Measurements from ENCODE around the gene RANBP2. TPM values are rescaled to one million over a fixed set of nuclear protein-coding genes. Genes with fewer than 3 reads are reported as not detected.

The RANBP2 gene
- total and polyA plus RNA-seq, 4 donors = 23.7 to 104 (median 52.9) TPM

GRCh38 chr2:108806371-108807113, 87.3 kb downstream of the RANBP2 start:
- 90% methylated on average over 4 of the region's 6 CpGs for WGBS (ENCODE audit: insufficient coverage)
- Histone ChIP-seq H3K4me1 (ENCODE audit: control insufficient read depth, insufficient read depth, low read length) (no peaks in the 10 kb centered on the region), H3K36me3 (ENCODE audit: control insufficient read depth, insufficient read depth, low read length) (peaks cover 8% of the 10 kb centered on the region), H3K4me3 (ENCODE audit: low read depth, low read length) (no peak overlapping the region), H3K9me3 (ENCODE audit: control insufficient read depth, insufficient read depth, low read length) (peaks cover 3% of the 10 kb centered on the region), H3K27ac (ENCODE audit: low read depth, low read length) (no peak overlapping the region), H3K27me3 (ENCODE audit: control insufficient read depth, insufficient read depth, low read length) (no peaks in the 10 kb centered on the region)
- DNase-seq (ENCODE audit: low read depth in 4 of 6, low spot score in 6 of 6) = peak in 2 of 6 donors; percentile 6

DNA sequence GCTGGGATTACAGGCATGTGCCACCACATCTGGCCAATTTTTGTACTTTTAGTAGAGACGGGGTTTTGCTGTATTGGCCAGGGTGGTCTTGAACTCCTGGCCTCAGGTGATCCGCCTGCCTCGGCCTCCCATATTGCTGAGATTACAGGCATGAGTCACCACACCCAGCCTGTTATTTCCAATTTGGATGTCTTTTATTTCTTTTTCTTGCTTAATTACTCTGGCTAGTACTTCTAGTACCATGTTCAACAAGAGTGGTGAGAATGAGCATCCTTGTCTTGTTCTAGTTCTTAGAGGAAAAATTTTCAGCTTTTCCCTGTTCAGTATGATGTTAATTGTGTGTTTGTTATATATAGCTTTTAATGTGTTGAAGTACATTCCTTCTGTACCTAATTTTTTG, 90.7 kb downstream of the RANBP2 start:
- Histone ChIP-seq H3K27ac (ENCODE audit: low read depth, low read length) (no peak overlapping the region), H3K9me3 (ENCODE audit: control insufficient read depth, insufficient read depth, low read length) (peaks cover 3% of the 10 kb centered on the region), H3K36me3 (ENCODE audit: control insufficient read depth, insufficient read depth, low read length) (peaks cover 7% of the 10 kb centered on the region), H3K4me1 (ENCODE audit: control insufficient read depth, insufficient read depth, low read length) (no peaks in the 10 kb centered on the region), H3K27me3 (ENCODE audit: control insufficient read depth, insufficient read depth, low read length) (no peaks in the 10 kb centered on the region), H3K4me3 (ENCODE audit: low read depth, low read length) (no peak overlapping the region)
- WGBS (ENCODE audit: insufficient coverage) = 100% methylated on average over 1 of the region's 3 CpGs
- DNase-seq (ENCODE audit: low read depth in 4 of 6, low spot score in 6 of 6) = no peak

GRCh38 chr2:108810993-108811957, 92.0 kb downstream of the RANBP2 start:
- Histone ChIP-seq H3K36me3 (ENCODE audit: control insufficient read depth, insufficient read depth, low read length) (peaks cover 7% of the 10 kb centered on the region), H3K9me3 (ENCODE audit: control insufficient read depth, insufficient read depth, low read length) (peaks cover 3% of the 10 kb centered on the region), H3K4me3 (ENCODE audit: low read depth, low read length) (no peak overlapping the region), H3K27ac (ENCODE audit: low read depth, low read length) (no peak overlapping the region), H3K27me3 (ENCODE audit: control insufficient read depth, insufficient read depth, low read length) (no peaks in the 10 kb centered on the region), H3K4me1 (ENCODE audit: control insufficient read depth, insufficient read depth, low read length) (no peaks in the 10 kb centered on the region)
- no peak for DNase-seq (ENCODE audit: low read depth in 4 of 6, low spot score in 6 of 6)
- no CpG with 5 or more reads among the region's 4 CpGs for WGBS (ENCODE audit: insufficient coverage)

GRCh38 chr2:108813732-108814131, 94.5 kb downstream of the RANBP2 start:
- Histone ChIP-seq H3K27me3 (ENCODE audit: control insufficient read depth, insufficient read depth, low read length) (no peaks in the 10 kb centered on the region), H3K4me1 (ENCODE audit: control insufficient read depth, insufficient read depth, low read length) (no peaks in the 10 kb centered on the region), H3K9me3 (ENCODE audit: control insufficient read depth, insufficient read depth, low read length) (peaks cover 3% of the 10 kb centered on the region), H3K36me3 (ENCODE audit: control insufficient read depth, insufficient read depth, low read length) (peaks cover 23% of the 10 kb centered on the region), H3K4me3 (ENCODE audit: low read depth, low read length) (no peak overlapping the region), H3K27ac (ENCODE audit: low read depth, low read length) (no peak overlapping the region)
- no peak for DNase-seq (ENCODE audit: low read depth in 4 of 6, low spot score in 6 of 6)
- no CpG with 5 or more reads among the region's 1 CpG for WGBS (ENCODE audit: insufficient coverage)

DNA sequence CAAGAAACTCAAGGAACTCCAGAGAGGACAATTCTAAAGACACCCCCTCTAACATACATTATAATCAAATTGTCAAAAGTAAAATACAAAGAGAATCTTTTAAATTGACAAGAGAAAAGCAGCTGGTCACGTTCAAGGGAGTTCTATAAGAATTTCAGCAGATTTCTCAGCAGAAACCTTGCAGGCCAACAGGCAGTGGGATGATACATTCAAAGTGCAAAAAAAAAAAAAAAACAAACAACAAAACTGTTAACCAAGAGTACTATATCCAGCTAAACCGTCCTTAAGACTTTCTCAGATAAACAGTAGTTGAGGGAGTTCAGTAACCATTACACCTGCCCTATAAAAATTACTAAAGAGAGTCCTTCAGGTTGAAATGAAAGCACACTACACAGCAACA, 101.2 kb downstream of the RANBP2 start:
- DNase-seq (ENCODE audit: low read depth in 4 of 6, low spot score in 6 of 6) = no peak
- peaks cover 1% of the 10 kb centered on the region for H3K9me3 ChIP-seq (ENCODE audit: control insufficient read depth, insufficient read depth, low read length)
- H3K36me3 ChIP-seq (ENCODE audit: control insufficient read depth, insufficient read depth, low read length) = peaks cover 22% of the 10 kb centered on the region
- H3K27ac ChIP-seq (ENCODE audit: low read depth, low read length) = no peak overlapping the region
- no peaks in the 10 kb centered on the region for H3K4me1 ChIP-seq (ENCODE audit: control insufficient read depth, insufficient read depth, low read length)
- H3K4me3 ChIP-seq (ENCODE audit: low read depth, low read length) = no peak overlapping the region
- no peaks in the 10 kb centered on the region for H3K27me3 ChIP-seq (ENCODE audit: control insufficient read depth, insufficient read depth, low read length)
- no CpG with 5 or more reads among the region's 2 CpGs for WGBS (ENCODE audit: insufficient coverage)

DNA sequence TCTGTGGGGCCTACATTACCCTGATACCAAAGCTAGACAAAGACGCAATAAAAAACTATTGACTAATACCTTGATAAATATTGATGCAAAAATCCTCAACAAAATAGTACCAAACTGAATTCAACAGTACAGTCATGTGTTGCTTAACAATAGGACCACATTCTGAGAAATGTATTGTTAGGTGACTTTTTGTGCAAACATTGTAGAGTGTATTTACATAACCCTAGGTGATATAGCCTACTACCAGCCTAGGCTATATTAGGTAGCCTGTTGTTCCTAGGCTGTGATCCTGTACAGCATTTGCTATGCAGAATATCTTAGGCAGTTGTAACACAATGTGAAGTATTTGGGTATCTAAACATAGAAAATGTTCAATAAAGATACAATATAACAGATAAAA, 104.0 kb downstream of the RANBP2 start:
- Histone ChIP-seq H3K4me3 (ENCODE audit: low read depth, low read length) (no peak overlapping the region), H3K36me3 (ENCODE audit: control insufficient read depth, insufficient read depth, low read length) (peaks cover 2% of the 10 kb centered on the region), H3K4me1 (ENCODE audit: control insufficient read depth, insufficient read depth, low read length) (no peaks in the 10 kb centered on the region), H3K27ac (ENCODE audit: low read depth, low read length) (no peak overlapping the region), H3K27me3 (ENCODE audit: control insufficient read depth, insufficient read depth, low read length) (no peaks in the 10 kb centered on the region), H3K9me3 (ENCODE audit: control insufficient read depth, insufficient read depth, low read length) (peaks cover 1% of the 10 kb centered on the region)
- no CpG with 5 or more reads among the region's 1 CpG for WGBS (ENCODE audit: insufficient coverage)
- no peak for DNase-seq (ENCODE audit: low read depth in 4 of 6, low spot score in 6 of 6)

DNA sequence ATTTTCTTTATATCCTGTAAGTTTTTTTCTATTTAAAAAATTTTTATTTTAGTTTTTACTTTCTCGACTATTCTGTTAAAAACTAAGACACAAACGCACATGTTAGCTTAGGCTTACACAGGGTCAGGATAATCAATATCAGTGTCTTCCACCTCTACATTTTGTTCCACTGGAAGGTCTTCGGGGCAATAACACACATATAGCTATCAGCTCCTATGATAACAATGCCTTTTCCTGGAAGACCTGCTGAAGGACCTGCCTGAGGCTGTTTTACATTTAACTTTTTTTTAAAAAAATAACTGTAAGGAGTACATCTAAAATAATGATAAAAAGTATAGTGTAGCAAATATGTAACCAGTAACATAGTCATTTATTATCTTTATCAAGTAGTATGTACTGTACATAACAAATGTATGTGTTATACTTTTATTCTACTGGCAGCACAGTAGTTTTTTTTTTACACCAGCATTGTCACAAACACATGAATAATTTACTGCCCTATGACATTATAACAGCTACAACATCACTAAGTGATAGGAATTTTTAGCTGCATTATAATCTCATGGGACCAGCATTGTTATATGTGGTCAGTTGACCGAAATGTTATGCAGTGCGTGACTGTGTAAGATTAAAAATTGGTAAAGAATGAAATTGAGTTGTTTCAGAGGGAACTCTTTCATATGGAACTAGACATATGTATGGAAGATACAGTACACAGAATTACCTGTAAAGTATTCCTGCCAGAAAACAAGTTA, 105.2 kb downstream of the RANBP2 start:
- WGBS (ENCODE audit: insufficient coverage) = 93% methylated on average over 3 of the region's 5 CpGs
- Histone ChIP-seq H3K4me3 (ENCODE audit: low read depth, low read length) (no peak overlapping the region), H3K27ac (ENCODE audit: low read depth, low read length) (no peak overlapping the region), H3K9me3 (ENCODE audit: control insufficient read depth, insufficient read depth, low read length) (peaks cover under 1% of the 10 kb centered on the region), H3K4me1 (ENCODE audit: control insufficient read depth, insufficient read depth, low read length) (no peaks in the 10 kb centered on the region), H3K27me3 (ENCODE audit: control insufficient read depth, insufficient read depth, low read length) (no peaks in the 10 kb centered on the region), H3K36me3 (ENCODE audit: control insufficient read depth, insufficient read depth, low read length) (peaks cover 2% of the 10 kb centered on the region)
- no peak for DNase-seq (ENCODE audit: low read depth in 4 of 6, low spot score in 6 of 6)

- Histone ChIP-seq H3K36me3 (ENCODE audit: control insufficient read depth, insufficient read depth, low read length) (peaks cover 2% of the 10 kb centered on the region), H3K27me3 (ENCODE audit: control insufficient read depth, insufficient read depth, low read length) (no peaks in the 10 kb centered on the region), H3K27ac (ENCODE audit: low read depth, low read length) (no peak overlapping the region), H3K4me1 (ENCODE audit: control insufficient read depth, insufficient read depth, low read length) (no peaks in the 10 kb centered on the region), H3K9me3 (ENCODE audit: control insufficient read depth, insufficient read depth, low read length) (no peaks in the 10 kb centered on the region), H3K4me3 (ENCODE audit: low read depth, low read length) (no peak overlapping the region)
- no peak for DNase-seq (ENCODE audit: low read depth in 4 of 6, low spot score in 6 of 6)
- 88% methylated on average over 1 of the region's 4 CpGs for WGBS (ENCODE audit: insufficient coverage)
These were observed 106.0 kb downstream of the RANBP2 start for GRCh38 chr2:108825254-108825653.

GRCh38 chr2:108825736-108826135, 106.5 kb downstream of the RANBP2 start:
- peaks cover 2% of the 10 kb centered on the region for H3K36me3 ChIP-seq (ENCODE audit: control insufficient read depth, insufficient read depth, low read length)
- 100% methylated on average over 2 of the region's 3 CpGs for WGBS (ENCODE audit: insufficient coverage)
- no peaks in the 10 kb centered on the region for H3K4me1 ChIP-seq (ENCODE audit: control insufficient read depth, insufficient read depth, low read length)
- no peaks in the 10 kb centered on the region for H3K9me3 ChIP-seq (ENCODE audit: control insufficient read depth, insufficient read depth, low read length)
- H3K27ac ChIP-seq (ENCODE audit: low read depth, low read length) = no peak overlapping the region
- H3K27me3 ChIP-seq (ENCODE audit: control insufficient read depth, insufficient read depth, low read length) = no peaks in the 10 kb centered on the region
- no peak for DNase-seq (ENCODE audit: low read depth in 4 of 6, low spot score in 6 of 6)
- no peak overlapping the region for H3K4me3 ChIP-seq (ENCODE audit: low read depth, low read length)
